GM21825 (cell line): ENCODE data around the gene RPL28.

ENCODE experiments used
- ATAC-seq: cut with Tn5 transposase; IDR thresholded peaks from one replicate; pipeline ENCODE4 v1.9.1; 2021; ENCODE audit warnings: mild to moderate bottlenecking, moderate library complexity; ENCODE audit not compliant: unreplicated experiment

The RPL28 gene

GRCh38 chr19:55353356-55353802, 32.4 kb upstream of the RPL28 start:
- ATAC-seq, result no peak

- ATAC-seq, result peak; percentile 49
Measured at GRCh38 chr19:55353803-55354697, 31.7 kb upstream of the RPL28 start.

- ATAC-seq, result no peak
Measured at GRCh38 chr19:55354698-55355212, 31.0 kb upstream of the RPL28 start, which contains the start of gene COX6B2. TSS of gene COX6B2 (minus strand) at chr19:55354719. CDS start at chr19:55354521, 198 bp downstream.

- no peak for ATAC-seq
Measured at GRCh38 chr19:55355213-55355821, 30.4 kb upstream of the RPL28 start.

GRCh38 chr19:55358493-55358892, 27.2 kb upstream of the RPL28 start:
- ATAC-seq, result no peak

GRCh38 chr19:55358943-55359908, 26.5 kb upstream of the RPL28 start:
- no peak for ATAC-seq

- ATAC-seq, result no peak
Measured at GRCh38 chr19:55360902-55361301, 24.8 kb upstream of the RPL28 start.

GRCh38 chr19:55362174-55362989, 23.4 kb upstream of the RPL28 start:
- no peak for ATAC-seq

- ATAC-seq, result no peak
Measured at GRCh38 chr19:55362990-55363716, 22.6 kb upstream of the RPL28 start, which contains the start of gene GARIN5B. TSS of gene GARIN5B (minus strand) at chr19:55363260. CDS start at chr19:55363066, 194 bp downstream.

- ATAC-seq, result no peak
Measured at GRCh38 chr19:55365245-55365644, 20.5 kb upstream of the RPL28 start.

GRCh38 chr19:55365964-55366363, 19.8 kb upstream of the RPL28 start:
- ATAC-seq, result no peak

- no peak for ATAC-seq
Measured at GRCh38 chr19:55366790-55367189, 18.9 kb upstream of the RPL28 start.

- no peak for ATAC-seq
Measured at GRCh38 chr19:55368106-55368505, 17.6 kb upstream of the RPL28 start.

GRCh38 chr19:55368701-55369563, 16.8 kb upstream of the RPL28 start:
- ATAC-seq, result no peak

- no peak for ATAC-seq
Measured at GRCh38 chr19:55369653-55370304, 16.0 kb upstream of the RPL28 start.

- no peak for ATAC-seq
Measured at GRCh38 chr19:55370305-55370988, 15.3 kb upstream of the RPL28 start, which contains the start of gene IL11. TSS of gene IL11 (minus strand) at chr19:55370463. CDS start at chr19:55370310, 153 bp downstream.
